T-helper 9 cell (primary cell): Measurements from ENCODE around the gene TMBIM1.
A peak's percentile ranks its signal among the peaks of the same experiment; 100 is the strongest.
"Not testable (repeated sequence)": the region's sequence is repeated elsewhere in the genome, so short reads cannot be mapped to it uniquely, and the experiment has no call there.

Source experiments
- DNase-seq: peaks from one replicate; pipeline ENCODE4 v3.0.0-alpha.2; 2020

The TMBIM1 gene

GRCh38 chr2:218290316-218291261, 1.7 kb downstream of the TMBIM1 start:
- peak; percentile 48 for DNase-seq

GRCh38 chr2:218289639-218290315, 2.5 kb downstream of the TMBIM1 start:
- no peak for DNase-seq

DNA sequence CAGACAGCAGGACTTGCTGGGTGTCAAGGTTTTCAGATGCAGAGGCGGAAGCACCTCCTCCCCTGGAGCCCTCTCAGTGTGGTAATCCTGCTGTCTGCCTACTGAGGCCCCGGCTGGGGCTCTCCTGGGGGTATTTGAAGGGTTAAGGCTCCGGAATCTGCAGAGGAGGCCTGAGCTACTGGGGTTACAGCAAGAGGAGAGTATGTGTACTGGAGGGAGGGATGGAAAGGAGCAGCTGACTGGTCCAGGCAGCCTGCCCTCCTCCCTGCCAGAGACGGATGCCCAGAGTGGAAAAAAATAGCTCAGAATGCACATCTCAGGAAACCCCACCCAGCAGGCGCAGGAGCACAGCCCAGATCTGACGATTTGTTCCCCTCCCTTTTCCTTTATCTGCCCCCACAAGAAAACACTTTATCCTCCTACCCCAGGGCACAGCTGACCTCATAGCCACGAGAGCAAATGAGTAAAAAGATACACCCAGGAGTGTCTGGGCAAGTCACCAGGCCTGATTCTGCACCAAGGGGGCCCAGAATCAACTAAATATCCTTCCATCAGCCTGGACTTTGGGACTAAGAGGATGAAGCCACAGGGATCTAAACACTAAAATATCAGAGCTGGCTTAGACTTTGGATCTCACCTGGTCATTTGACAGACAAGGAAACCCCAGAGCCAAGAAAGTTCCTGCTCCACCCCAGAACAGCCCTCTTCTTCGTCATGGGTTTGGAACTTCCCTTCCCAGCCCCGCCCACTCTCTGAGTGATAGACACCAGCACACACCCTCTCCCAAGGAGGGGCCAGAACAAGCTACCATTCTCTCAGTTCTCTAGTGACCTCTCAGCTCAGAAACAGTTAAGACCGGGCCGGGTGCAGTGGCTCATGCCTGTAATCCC, 5.5 kb downstream of the TMBIM1 start:
- peak; percentile 78 for DNase-seq

DNA sequence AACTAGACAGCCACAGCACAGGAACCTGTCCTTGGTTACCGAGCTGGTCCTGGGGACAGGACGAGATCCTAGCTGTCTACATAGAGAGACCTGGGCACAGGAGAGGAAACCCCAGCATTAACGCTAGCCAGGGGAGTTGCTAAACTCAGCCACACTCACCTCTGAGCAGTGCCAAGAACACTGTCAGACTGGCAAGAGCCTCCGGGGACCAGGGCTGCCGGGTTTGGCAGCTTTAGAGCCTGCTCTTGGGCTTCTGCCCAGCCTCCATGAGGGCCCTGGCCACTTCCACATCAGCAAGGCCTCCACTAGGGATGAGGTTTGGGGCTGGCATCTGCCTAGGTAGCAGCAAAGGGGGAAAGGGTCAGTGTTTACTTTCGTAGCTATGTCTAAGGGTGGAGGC, 6.7 kb downstream of the TMBIM1 start:
- DNase-seq = no peak

GRCh38 chr2:218284106-218284811, 8.0 kb downstream of the TMBIM1 start:
- DNase-seq = peak; percentile 51

DNA sequence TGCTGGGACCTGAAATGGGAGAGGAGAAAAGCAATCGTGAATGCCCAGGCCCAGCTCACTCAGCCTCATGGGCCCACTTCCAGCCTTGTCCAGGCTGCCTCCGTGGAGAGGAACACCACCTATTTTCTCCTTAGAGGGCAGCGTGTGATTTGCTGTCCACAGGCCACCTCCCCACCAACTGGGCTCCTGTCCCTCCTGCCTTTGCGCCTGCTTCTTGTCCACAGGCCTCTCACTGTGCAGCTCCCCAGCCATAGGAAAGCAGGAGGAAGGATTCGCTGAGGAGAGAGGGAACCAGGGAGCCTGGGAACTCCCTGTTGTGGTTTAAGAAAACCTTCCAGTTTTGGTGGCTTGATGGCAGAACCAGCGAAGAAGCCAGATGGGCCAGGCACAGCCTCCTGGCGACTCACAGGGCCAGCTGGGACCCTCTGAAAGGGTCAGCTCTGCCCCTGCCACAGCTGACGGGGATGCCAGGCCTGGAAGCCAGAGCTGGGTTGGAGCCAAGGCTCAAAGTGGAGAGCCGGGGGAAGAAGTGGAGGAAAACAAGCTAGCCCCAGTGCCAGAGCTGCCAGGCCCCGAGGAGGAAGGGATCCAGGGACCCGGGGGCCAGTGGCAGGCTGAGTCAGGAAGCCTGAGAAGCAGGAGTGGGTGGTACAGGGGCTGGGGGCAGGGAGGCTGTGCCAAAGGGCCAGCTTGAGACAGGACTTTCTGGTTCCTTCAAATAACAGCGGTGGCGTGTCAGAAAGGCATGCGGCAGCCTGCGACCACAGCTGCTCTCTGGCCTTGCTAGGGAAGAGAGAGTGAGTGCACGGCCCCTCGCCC, 9.9 kb downstream of the TMBIM1 start:
- no peak for DNase-seq

DNA sequence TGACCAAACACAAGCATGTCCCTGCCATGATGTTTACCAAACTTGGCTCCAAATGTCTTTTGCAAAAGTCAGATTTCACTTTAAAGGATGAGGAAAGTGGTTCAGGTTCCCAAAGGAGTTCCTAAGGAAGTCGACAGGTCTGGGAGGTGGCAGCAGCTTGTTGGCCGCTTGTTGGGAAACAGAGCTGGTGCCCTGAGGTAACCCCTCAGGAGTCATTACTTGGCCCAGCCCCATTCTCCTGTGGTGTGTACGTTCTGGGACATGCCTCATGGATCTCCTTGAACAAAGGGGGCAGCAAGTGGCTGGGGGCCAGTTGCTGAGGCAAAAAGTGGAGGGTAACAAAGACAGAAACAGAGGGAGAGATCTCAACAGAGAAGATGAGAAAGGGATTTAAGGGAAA, 10.9 kb downstream of the TMBIM1 start:
- DNase-seq = no peak

- no peak for DNase-seq
These were observed 11.9 kb downstream of the TMBIM1 start for GRCh38 chr2:218280260-218280870.

- DNase-seq = no peak
These were observed 13.6 kb downstream of the TMBIM1 start for GRCh38 chr2:218278531-218279360.

- no peak for DNase-seq
These were observed 14.4 kb downstream of the TMBIM1 start for GRCh38 chr2:218277921-218278320.

- no peak for DNase-seq
These were observed 15.1 kb downstream of the TMBIM1 start for GRCh38 chr2:218276986-218277755.

GRCh38 chr2:218275371-218276072, 16.8 kb downstream of the TMBIM1 start:
- DNase-seq = no peak

- DNase-seq = no peak
These were observed 17.7 kb downstream of the TMBIM1 start for GRCh38 chr2:218274586-218274985.

- DNase-seq = no peak
These were observed 18.4 kb downstream of the TMBIM1 start for GRCh38 chr2:218273908-218274249.

GRCh38 chr2:218273214-218273907, 18.9 kb downstream of the TMBIM1 start:
- DNase-seq = not testable (repeated sequence)

- DNase-seq = peak; percentile 70
These were observed 19.6 kb downstream of the TMBIM1 start for GRCh38 chr2:218272531-218273212.

DNA sequence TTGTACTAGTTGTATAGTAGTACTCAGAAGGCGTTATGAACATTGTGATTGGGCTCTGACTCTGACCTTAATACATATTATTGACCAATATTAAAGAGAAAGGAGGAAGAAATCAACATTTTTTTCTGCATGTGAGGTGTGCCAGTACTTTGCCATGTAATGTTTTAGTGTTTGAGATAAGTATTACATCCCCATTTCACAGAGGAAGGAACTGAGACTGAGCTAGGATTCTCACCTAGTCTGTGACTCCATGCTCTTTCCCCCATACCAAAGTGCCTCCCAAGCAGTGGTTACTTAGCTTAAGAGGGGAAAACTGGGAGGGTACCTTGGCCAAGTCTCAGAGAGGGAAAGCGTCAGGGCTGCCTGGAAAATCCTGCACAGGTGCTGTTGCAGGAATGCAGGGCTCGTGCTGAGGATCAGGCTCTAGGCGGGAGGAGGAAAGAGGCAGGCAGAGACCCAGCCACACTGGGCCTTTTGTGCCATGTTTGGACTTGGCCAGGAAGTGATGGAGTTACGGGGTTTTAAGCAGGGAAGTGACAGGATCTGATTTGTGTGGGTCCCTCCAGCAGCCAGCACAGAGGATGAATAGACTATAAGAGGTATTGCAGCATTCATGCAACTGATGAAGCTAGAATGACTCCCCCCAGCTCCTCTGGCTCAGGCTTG, 20.3 kb downstream of the TMBIM1 start:
- DNase-seq = no peak
